K562 (cell line): ENCODE data around the gene TARM1. TPM values are rescaled to one million over a fixed set of nuclear protein-coding genes. Genes with fewer than 3 reads are reported as not detected.

ENCODE experiments used
- BCL6 ChIP-seq: fragments of 250-450 bp; sonication (Bioruptor Pico); IDR thresholded peaks from 2 replicates; pipeline ENCODE4 v1.4.0; 2020
- CREM ChIP-seq: IDR thresholded peaks from 2 replicates; pipeline ENCODE4 v1.6.1; 2014; ENCODE audit warnings: antibody characterized with exemption, low read depth
- E4F1 ChIP-seq: fragments of 250-450 bp; sonication (Bioruptor Pico); IDR thresholded peaks from 2 replicates; pipeline ENCODE4 v1.5.0; 2021; ENCODE audit warnings: mild to moderate bottlenecking, borderline replicate concordance
- ELK3 ChIP-seq: fragments of 450-650 bp; formaldehyde crosslinking; IDR thresholded peaks from 2 replicates; pipeline ENCODE4 v1.4.0; 2020; ENCODE audit warnings: mild to moderate bottlenecking
- EP300 ChIP-seq: IDR thresholded peaks from 2 replicates; pipeline ENCODE4 v1.6.1; 2012; ENCODE audit warnings: low read length, improper control_type of control experiment
- IFI16 ChIP-seq: fragments of 250-450 bp; sonication (Bioruptor Pico); IDR thresholded peaks from 2 replicates; pipeline ENCODE4 v2.1.2; 2022; ENCODE audit warnings: mild to moderate bottlenecking, inconsistent platforms
- L3MBTL2 ChIP-seq: fragments of 450-650 bp; IDR thresholded peaks from 2 replicates; pipeline ENCODE4 v1.6.1; 2016; ENCODE audit warnings: mild to moderate bottlenecking, moderate library complexity
- RB1 ChIP-seq: fragments of 450-650 bp; IDR thresholded peaks from 2 replicates; pipeline ENCODE4 v1.6.1; 2017; ENCODE audit warnings: low read depth, mild to moderate bottlenecking
- RBM15 ChIP-seq: fragments of 200-400 bp; formaldehyde crosslinking; IDR thresholded peaks from 2 replicates; pipeline ENCODE4 v1.6.1; 2018; ENCODE audit warnings: mild to moderate bottlenecking, low read length, moderate library complexity; ENCODE audit not compliant: insufficient read depth
- RUNX1 ChIP-seq: sonication (generic); IDR thresholded peaks from 2 replicates; pipeline ENCODE4 v1.6.1; 2016; ENCODE audit warnings: antibody characterized with exemption, low read depth
- SMAD3 ChIP-seq: fragments of 450-650 bp; formaldehyde crosslinking; conservative IDR thresholded peaks from 2 replicates; pipeline ENCODE4 v1.4.0; 2020; ENCODE audit warnings: mild to moderate bottlenecking
- SOX6 ChIP-seq: fragments of 450-650 bp; IDR thresholded peaks from 2 replicates; pipeline ENCODE4 v1.6.1; 2014; ENCODE audit warnings: mild to moderate bottlenecking
- TRIM28 ChIP-seq: fragments of 450-650 bp; IDR thresholded peaks from 2 replicates; pipeline ENCODE4 v1.6.1; 2017
- XRCC4 ChIP-seq: IDR thresholded peaks from one replicate; pipeline ENCODE4 v1.6.1; 2011; ENCODE audit not compliant: insufficient read depth, insufficient read length; ENCODE audit errors: extremely low read depth
- ZBTB5 ChIP-seq: fragments of 450-650 bp; IDR thresholded peaks from 2 replicates; pipeline ENCODE4 v1.6.1; 2017; ENCODE audit warnings: antibody characterized with exemption
- ZNF143 ChIP-seq: sonication (generic); formaldehyde crosslinking; IDR thresholded peaks from 2 replicates; pipeline ENCODE4 v1.9.0; 2022; ENCODE audit warnings: mild to moderate bottlenecking, missing genetic modification reagents
- ZNF274 ChIP-seq: IDR thresholded peaks from 2 replicates; pipeline ENCODE4 v1.6.1; 2011; ENCODE audit warnings: low read depth, mild to moderate bottlenecking, low read length, moderate library complexity, borderline replicate concordance
- ZNF398 ChIP-seq: fragments of 250-450 bp; sonication (Bioruptor Pico); IDR thresholded peaks from 2 replicates; pipeline ENCODE4 v1.8.0; 2021; ENCODE audit warnings: moderate library complexity, mild to moderate bottlenecking, inconsistent platforms
- polyA plus RNA-seq, 8 experiments: library from polyadenylated mRNA; depleted of rRNA in 4 of 8; stranded (reverse) in 5 of 8; unstranded in 3 of 8; fragments of >200 nt; fragmentation: Nextera tagmentation in 2 of 8; fragmentation: Illumina TruSeq in 1 of 8; extraction: Ambion mirVana in 2 of 8; extraction: Trizol in 1 of 8; gene quantifications; 2 replicates each; pipeline versions ENCODE4 v1.2.1 to v1.2.3, GENCODE V29; 2011 to 2014; ENCODE audit warnings: inconsistent platforms in 1 of 8, missing spikeins in 1 of 8
- total RNA-seq, 7 experiments: library from RNA; depleted of rRNA in 6 of 7; stranded (reverse); fragments of >200 nt in 6 of 7; fragmentation: Illumina TruSeq in 2 of 7; extraction: Trizol in 2 of 7; gene quantifications; 2 replicates each; pipeline versions ENCODE4 v1.2.1 to v1.2.3, GENCODE V29; 2011 to 2021; ENCODE audit warnings: low replicate concordance in 1 of 7

Gene TARM1
- total and polyA plus RNA-seq, 9 of the 15 experiments (the other 6 are each of a cell fraction or from before 2014, with no cell fraction given) = not detected

GRCh38 chr19:54115109-54116063 lies 34.2 kb upstream of the TARM1 start, which contains the start of the genes PRPF31 and TFPT (continued):
- TF ChIP-seq ZBTB5 (no peak), XRCC4 (no peak), L3MBTL2 (peak; percentile 82), BCL6 (CRISPR knock-in tag) (0 out of 2 replicates have a peak, but pooled peaks have one; percentile 8), EP300 (peak; percentile 57), E4F1 (no peak), SMAD3 (CRISPR knock-in tag) (no peak; the same call in 1 of the 2 replicates), IFI16 (CRISPR knock-in tag) (no peak), RBM15 (no peak), SOX6 (no peak; the same call in 1 of the 2 replicates), RUNX1 (no peak), TRIM28 (peak; percentile 66; the same call in 1 of the 2 replicates), ZNF274 (no peak), CREM (peak; percentile 99), RB1 (peak; percentile 81; the same call in 1 of the 2 replicates), ELK3 (CRISPR knock-in tag) (no peak), ZNF143 (peak; percentile 97), ZNF398 (no peak)
